GM12878 (cell line): Measurements from ENCODE around the gene SPOCD1. TPM values are rescaled to one million over a fixed set of nuclear protein-coding genes. Genes with fewer than 3 reads are reported as not detected.
"Not testable (repeated sequence)": the region's sequence is repeated elsewhere in the genome, so short reads cannot be mapped to it uniquely, and the experiment has no call there.

Experiments used
- ATAC-seq: fragments of 200-7000 bp; cut with Tn5 transposase; 3 replicates; pipeline ENCODE4 v1.9.1; 2020; ENCODE audit warnings: mild to moderate bottlenecking, moderate library complexity
- BruUV-seq: library from RNA; stranded (reverse); fragments of 400-500 nt; replicated peaks from 2 replicates; lab custom pipeline; 2021; lab: Mats Ljungman, UMichigan
- CTCF ChIA-PET: fragments of 300-600 bp; sonication (Branson Sonifier 250); formaldehyde crosslinking; extraction: SDS; loops from one replicate; lab custom pipeline; 2021; ENCODE audit warnings: inconsistent platforms; lab: Yijun Ruan, JAX
- POLR2A ChIA-PET: fragments of 350-600 bp; formaldehyde crosslinking; extraction: SDS; loops from one replicate; lab custom pipeline; 2021; ENCODE audit warnings: inconsistent platforms; lab: Charles Lee
- RAD21 ChIA-PET: fragments of 300-600 bp; sonication (Branson Sonifier 250); formaldehyde crosslinking; loops from one replicate; lab custom pipeline; 2023; ENCODE audit warnings: antibody characterized with exemption; ENCODE audit not compliant: unreplicated experiment; lab: Charles Lee
- SMC1A ChIA-PET: fragments of 300-600 bp; sonication (Branson Sonifier 250); formaldehyde crosslinking; loops from one replicate; lab custom pipeline; 2023; ENCODE audit not compliant: unreplicated experiment, uncharacterized antibody; lab: Charles Lee
- DNase-seq: peaks from one replicate; pipeline ENCODE4 v3.0.0-alpha.2; 2011; ENCODE audit warnings: low read depth, low spot score
- FAIRE-seq: peaks from 3 replicates; lab custom pipeline; 2011; peaks lifted over from hg19 to GRCh38; lab: Jason Lieb, UNC
- H2AFZ ChIP-seq: 2 replicates; pipeline ENCODE4 v1.6.0; 2011; ENCODE audit warnings: low read depth, low read length, control low read depth; ENCODE audit not compliant: control insufficient read depth
- H3K27ac ChIP-seq: 2 replicates; pipeline ENCODE4 v1.5.1; 2011; ENCODE audit warnings: control low read depth; ENCODE audit not compliant: control insufficient read depth, insufficient read depth
- H3K27me3 ChIP-seq, 2 experiments: replicated peaks in 1 of 2; 2 replicates each; pipeline versions ENCODE4 v1.6.0 to v1.6.1; 2011; ENCODE audit warnings: low read length in 1 of 2; ENCODE audit not compliant: control insufficient read depth in 2 of 2, insufficient read depth in 2 of 2
- H3K36me3 ChIP-seq, 2 experiments: 2 replicates each; pipeline ENCODE4 v1.5.1; 2011; ENCODE audit warnings: low read length in 1 of 2; ENCODE audit not compliant: control insufficient read depth in 2 of 2, insufficient read depth in 2 of 2
- H3K4me1 ChIP-seq: 2 replicates; pipeline ENCODE4 v1.6.1; 2011; ENCODE audit warnings: mild to moderate bottlenecking, low read length, moderate library complexity, mixed read lengths; ENCODE audit not compliant: control insufficient read depth, insufficient read depth
- H3K4me2 ChIP-seq: 2 replicates; pipeline ENCODE4 v1.6.0; 2011; ENCODE audit warnings: control low read depth; ENCODE audit not compliant: control insufficient read depth, insufficient read depth
- H3K4me3 ChIP-seq: fragments of 200-600 bp; sonication (generic); 2 replicates; pipeline ENCODE4 v1.5.1; 2016
- H3K79me2 ChIP-seq: 2 replicates; pipeline ENCODE4 v1.6.0; 2011; ENCODE audit warnings: low read length; ENCODE audit not compliant: control insufficient read depth, insufficient read depth
- H3K9ac ChIP-seq: 2 replicates; pipeline ENCODE4 v1.8.0; 2011; ENCODE audit warnings: low read length, control low read depth, mixed read lengths; ENCODE audit not compliant: control insufficient read depth, insufficient read depth
- H3K9me3 ChIP-seq: replicated peaks from 3 replicates; pipeline ENCODE4 v1.5.1; 2011; ENCODE audit warnings: mild to moderate bottlenecking, low read length; ENCODE audit not compliant: control insufficient read depth, insufficient read depth
- H4K20me1 ChIP-seq: 2 replicates; pipeline ENCODE4 v1.6.0; 2011; ENCODE audit not compliant: control insufficient read depth, insufficient read depth
- BHLHE40 ChIP-seq, 2 experiments: fragments of 450-650 bp in 1 of 2; IDR thresholded peaks; 2 replicates each; pipeline ENCODE4 v1.6.1; 2011 to 2017; ENCODE audit warnings: low read depth in 2 of 2, borderline replicate concordance in 1 of 2, improper control_type of control experiment in 1 of 2, low read length in 1 of 2, mild to moderate bottlenecking in 1 of 2
- RUNX3 ChIP-seq: IDR thresholded peaks from 2 replicates; pipeline ENCODE4 v1.6.1; 2012; ENCODE audit warnings: low read length, inconsistent platforms
- SMARCA5 ChIP-seq: fragments of 450-650 bp; IDR thresholded peaks from 2 replicates; pipeline ENCODE4 v1.6.1; 2017; ENCODE audit warnings: mild to moderate bottlenecking
- SPI1 ChIP-seq: IDR thresholded peaks from 2 replicates; pipeline ENCODE4 v1.6.1; 2011; ENCODE audit warnings: low read depth, mild to moderate bottlenecking, low read length, moderate library complexity, borderline replicate concordance; ENCODE audit not compliant: insufficient read depth
- ZNF384 ChIP-seq: IDR thresholded peaks from 2 replicates; pipeline ENCODE4 v1.6.1; 2012; ENCODE audit warnings: low read depth, mild to moderate bottlenecking, low read length, improper control_type of control experiment, borderline replicate concordance
- WGBS: methylation state at CpG from one replicate; pipeline ENCODE4 v1.1.6; 2016; ENCODE audit warnings: low lambda C conversion rate; ENCODE audit not compliant: insufficient replicate concordance, insufficient coverage; ENCODE audit errors: missing lambda C conversion rate; 5-methylcytosine and 5-hydroxymethylcytosine counted together
- in situ Hi-C: fragments of 300-500 bp; cut with MboI; formaldehyde crosslinking; loops from 9 replicates; pipeline ENCODE4 v1.14.3; 2018; ENCODE audit warnings: mixed read lengths
- intact Hi-C: fragments of 100-400 bp; cut with micrococcal nuclease; formaldehyde crosslinking; loops from one replicate; pipeline ENCODE4 v1.14.2; 2022; ENCODE audit not compliant: unreplicated experiment
- polyA plus RNA-seq, 11 experiments: library from polyadenylated mRNA; depleted of rRNA in 4 of 11; unstranded in 6 of 11; stranded (reverse) in 5 of 11; fragments of >200 nt; fragmentation: Nextera tagmentation in 4 of 11; fragmentation: Illumina TruSeq in 1 of 11; extraction: Ambion mirVana in 4 of 11; extraction: Trizol in 1 of 11; gene quantifications; 1 replicate in 1 of 11; 2 replicates in 10 of 11; pipeline versions ENCODE4 v1.2.1 to v1.2.3, GENCODE V29; 2011 to 2016; ENCODE audit warnings: inconsistent platforms in 2 of 11, missing spikeins in 2 of 11, low read depth in 1 of 11
- total RNA-seq, 4 experiments: library from RNA; depleted of rRNA in 3 of 4; stranded (reverse); fragments of >200 nt in 3 of 4; fragmentation: Illumina TruSeq in 1 of 4; extraction: Trizol in 1 of 4; gene quantifications; 2 replicates each; pipeline versions ENCODE4 v1.2.1 to v1.2.3, GENCODE V29; 2013 to 2021

Gene SPOCD1
- total and polyA plus RNA-seq, 10 of the 15 experiments (the other 5 are each of a cell fraction or from before 2014, with no cell fraction given), result 0.02 to 0.65 (median 0.13) TPM; not detected in 4

GRCh38 chr1:31816947-31817346, 1.1 kb upstream of the SPOCD1 start:
- in situ Hi-C loops, result loop anchor here (5.0 kb wide), 1 partner anchor 145 kb away; no protein-coding TSS in a partner anchor
- TF ChIP-seq RUNX3, result 0 out of 2 replicates have a peak, but pooled peaks have one; percentile 20
- peak in 1 of 2 experiments; percentile 72; a peak in 2 of 4 replicates for TF ChIP-seq BHLHE40 (IDR thresholded peaks at IDR 0.05; ENCODE audit: borderline replicate concordance in 1 of 2, low read depth in 2 of 2, low read length in 1 of 2)
- 0 out of 2 replicates have a peak, but pooled peaks have one; percentile 17 for TF ChIP-seq ZNF384
- peak; percentile 46; the same call in 1 of the 2 replicates for TF ChIP-seq SPI1

GRCh38 chr1:31816501-31816900, 679 bp upstream of the SPOCD1 start:
- ChIA-PET POLR2A (interaction anchor here (0.9 to 1.5 kb wide), 2 partner anchors 11 to 148 kb away, joined by 3 to 4 read pairs; no protein-coding TSS in a partner anchor), RAD21 (interaction anchor here (0.9 to 3.3 kb wide), 9 partner anchors 28 to 147 kb away, joined by 3 to 18 read pairs (median 3); no protein-coding TSS in a partner anchor), CTCF (interaction anchor here (0.7 to 6.4 kb wide), 16 partner anchors 10 to 292 kb away, joined by 3 to 85 read pairs (median 4); partner anchors contain the start of gene KPNA6), SMC1A (interaction anchor here (0.6 to 5.8 kb wide), 15 partner anchors 16 to 256 kb away, joined by 3 to 69 read pairs (median 4); partner anchors contain the start of gene TMEM39B)
- not testable (repeated sequence) for H3K4me3 ChIP-seq, H3K79me2 ChIP-seq, H3K9ac ChIP-seq, ATAC-seq, BruUV-seq, H3K9me3 ChIP-seq, H3K36me3 ChIP-seq, H3K27ac ChIP-seq, FAIRE-seq, H3K27me3 ChIP-seq, DNase-seq, H2AFZ ChIP-seq, H3K4me1 ChIP-seq, H4K20me1 ChIP-seq, H3K4me2 ChIP-seq
- in situ Hi-C loops, result loop anchor here (5.0 kb wide), 1 partner anchor 146 kb away; no protein-coding TSS in a partner anchor
- peak; percentile 15; the same call in 1 of the 2 replicates for TF ChIP-seq SMARCA5
- whole genome bisulfite sequencing, result 74% methylated on average over 3 of the region's 3 CpGs
- intact Hi-C loops, result loop anchor here (2.0 to 5.0 kb wide), 3 partner anchors 116 to 246 kb away; no protein-coding TSS in a partner anchor

More at GRCh38 chr1:31816947-31817346, 1.1 kb upstream of the SPOCD1 start:
- BruUV-seq, DNase-seq, H3K27me3 ChIP-seq, H4K20me1 ChIP-seq, H3K4me2 ChIP-seq, FAIRE-seq, H3K4me3 ChIP-seq, H3K27ac ChIP-seq, H2AFZ ChIP-seq, H3K79me2 ChIP-seq, H3K36me3 ChIP-seq, H3K9me3 ChIP-seq, H3K4me1 ChIP-seq, H3K9ac ChIP-seq: not testable (repeated sequence)
- ChIA-PET SMC1A (interaction anchor here (0.6 to 5.8 kb wide), 11 partner anchors 15 to 246 kb away, joined by 3 to 69 read pairs (median 4); no protein-coding TSS in a partner anchor), RAD21 (interaction anchor here (0.9 to 3.3 kb wide), 7 partner anchors 28 to 147 kb away, joined by 3 to 18 read pairs (median 3); no protein-coding TSS in a partner anchor), POLR2A (interaction anchor here (0.9 to 1.5 kb wide), 2 partner anchors 11 to 147 kb away, joined by 3 to 4 read pairs; no protein-coding TSS in a partner anchor), CTCF (interaction anchor here (0.7 to 6.4 kb wide), 14 partner anchors 9 to 291 kb away, joined by 3 to 85 read pairs (median 4); partner anchors contain the start of gene KPNA6)
- 10% methylated on average over 6 of the region's 8 CpGs for WGBS
- ATAC-seq, result peak; percentile 42; the same call in 2 of the 3 replicates
- intact Hi-C loops, result loop anchor here (2.0 to 5.0 kb wide), 3 partner anchors 115 to 245 kb away; no protein-coding TSS in a partner anchor
